Stimulated activated effector memory CD8-positive, alpha-beta T cell treated with anti-CD3 and anti-CD28 coated beads, Interleukin-12 subunit alpha, Interleukin-12 subunit beta, amount 100 ng/mL, for 72 hours (primary cell): ENCODE results near the gene GJB6.
A peak's percentile ranks its signal among the peaks of the same experiment; 100 is the strongest.

ENCODE experiments used
- ATAC-seq: fragments of 150-1000 bp; cut with Tn5 transposase; 2 replicates; pipeline ENCODE4 v1.10.0; 2021
- DNase-seq, 2 donors: peaks; one replicate each; pipeline ENCODE4 v3.0.0; 2021 to 2022; ENCODE audit warnings: low spot score in 2 of 2
- H3K27ac Mint-ChIP-seq: one replicate; pipeline ENCODE4 v1.8.0; 2022; ENCODE audit warnings: mild to moderate bottlenecking, mixed read lengths
- H3K36me3 Mint-ChIP-seq: one replicate; pipeline ENCODE4 v1.8.0; 2022; ENCODE audit warnings: mild to moderate bottlenecking, mixed read lengths
- H3K4me1 Mint-ChIP-seq: one replicate; pipeline ENCODE4 v1.8.0; 2022; ENCODE audit warnings: mixed read lengths
- H3K4me3 Mint-ChIP-seq: one replicate; pipeline ENCODE4 v1.8.0; 2022; ENCODE audit warnings: mild to moderate bottlenecking, mixed read lengths
- H3K9me3 Mint-ChIP-seq: one replicate; pipeline ENCODE4 v1.8.0; 2022; ENCODE audit warnings: mixed read lengths

Gene GJB6

DNA sequence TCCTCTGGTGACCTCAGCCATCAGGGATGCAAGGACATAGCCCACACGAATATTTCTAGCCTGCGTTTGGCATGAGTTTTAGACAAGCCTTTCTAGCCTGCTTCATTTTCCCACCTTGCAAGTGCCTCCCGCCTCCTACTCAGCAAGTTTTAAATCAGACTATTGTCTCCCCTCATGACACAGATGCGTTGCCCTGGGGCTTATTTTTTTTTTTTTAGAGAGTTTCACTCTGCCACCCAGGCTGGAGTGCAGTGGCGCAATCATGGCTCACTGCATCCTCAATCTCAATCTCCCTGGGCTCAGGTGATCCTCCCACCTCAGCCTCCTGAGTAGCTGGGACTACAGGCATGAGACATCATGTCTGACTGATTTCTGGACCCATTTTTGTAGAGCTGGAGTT lies 54.0 kb downstream of the GJB6 start:
- Mint-ChIP-seq H3K9me3 (no peaks in the 10 kb centered on the region), H3K27ac (no peak overlapping the region), H3K4me1 (peaks cover 25% of the 10 kb centered on the region), H3K4me3 (no peak overlapping the region), H3K36me3 (no peaks in the 10 kb centered on the region)
- no peak for DNase-seq
- ATAC-seq = no peak

DNA sequence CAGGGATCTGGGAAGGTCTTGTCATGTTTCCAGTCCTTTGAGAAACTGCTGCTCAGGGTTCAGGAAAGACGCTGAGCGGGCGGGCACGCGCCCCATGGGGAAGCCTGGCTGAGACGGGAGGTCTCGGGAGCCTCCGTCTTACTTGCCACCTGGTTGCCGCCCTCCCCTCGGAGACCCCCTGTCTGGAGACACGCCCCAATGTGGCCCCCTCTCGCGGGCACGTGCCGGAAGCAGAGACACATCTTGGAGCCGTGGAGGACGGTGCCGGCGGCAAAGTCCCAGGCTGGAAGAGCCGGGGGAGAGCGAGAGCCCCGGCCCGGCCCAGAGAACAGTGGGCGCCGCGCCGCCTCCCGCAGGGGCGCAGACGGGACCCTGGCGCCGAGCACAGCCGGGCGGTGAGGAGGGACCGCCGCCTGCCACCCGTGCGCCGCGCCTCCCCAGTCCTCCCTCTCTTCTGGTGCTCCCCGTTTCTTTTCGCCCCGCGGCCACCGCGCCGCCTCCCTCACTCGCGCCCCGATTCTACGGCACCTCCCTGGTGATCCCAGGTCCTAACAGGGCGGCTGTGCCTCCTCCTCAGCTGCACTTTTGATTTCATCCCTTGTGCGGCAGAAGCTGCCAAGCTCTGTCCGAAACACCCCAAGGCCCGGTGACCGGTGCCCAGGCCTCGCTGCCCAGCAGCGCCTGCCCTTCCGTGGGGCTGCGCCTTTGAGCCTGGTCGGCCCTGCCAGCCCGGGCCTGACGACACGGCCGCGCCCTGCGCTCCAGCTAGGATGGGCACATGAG lies 54.9 kb downstream of the GJB6 start:
- peak in 1 of 2 donors; percentile 42 for DNase-seq
- peaks cover 27% of the 10 kb centered on the region for H3K4me1 Mint-ChIP-seq
- H3K4me3 Mint-ChIP-seq = no peak overlapping the region
- H3K36me3 Mint-ChIP-seq = no peaks in the 10 kb centered on the region
- H3K27ac Mint-ChIP-seq = no peak overlapping the region
- no peak for ATAC-seq
- H3K9me3 Mint-ChIP-seq = no peaks in the 10 kb centered on the region

- no peak overlapping the region for H3K27ac Mint-ChIP-seq
Measured at GRCh38 chr13:20175907-20176652, 56.0 kb downstream of the GJB6 start.

GRCh38 chr13:20175406-20175794 lies 56.7 kb downstream of the GJB6 start:
- DNase-seq = no peak
- Mint-ChIP-seq H3K36me3 (no peaks in the 10 kb centered on the region), H3K9me3 (no peaks in the 10 kb centered on the region), H3K4me1 (peaks cover 27% of the 10 kb centered on the region), H3K4me3 (peak overlapping the region; percentile 34), H3K27ac (no peak overlapping the region)
- ATAC-seq = no peak

More at GRCh38 chr13:20175907-20176652, 56.0 kb downstream of the GJB6 start:
- ATAC-seq (no peak), DNase-seq (no peak)
- Mint-ChIP-seq H3K4me1 (peaks cover 27% of the 10 kb centered on the region), H3K9me3 (no peaks in the 10 kb centered on the region), H3K36me3 (no peaks in the 10 kb centered on the region), H3K4me3 (no peak overlapping the region)

- DNase-seq (peak; percentile 22 to 75), ATAC-seq (peak; percentile 95)
- H3K4me3 Mint-ChIP-seq = peak overlapping the region; percentile 34
- H3K9me3 Mint-ChIP-seq = no peaks in the 10 kb centered on the region
- H3K27ac Mint-ChIP-seq = peak overlapping the region; percentile 70
- H3K36me3 Mint-ChIP-seq = no peaks in the 10 kb centered on the region
- peaks cover 27% of the 10 kb centered on the region for H3K4me1 Mint-ChIP-seq
Measured at GRCh38 chr13:20174656-20175405, 57.3 kb downstream of the GJB6 start.

DNA sequence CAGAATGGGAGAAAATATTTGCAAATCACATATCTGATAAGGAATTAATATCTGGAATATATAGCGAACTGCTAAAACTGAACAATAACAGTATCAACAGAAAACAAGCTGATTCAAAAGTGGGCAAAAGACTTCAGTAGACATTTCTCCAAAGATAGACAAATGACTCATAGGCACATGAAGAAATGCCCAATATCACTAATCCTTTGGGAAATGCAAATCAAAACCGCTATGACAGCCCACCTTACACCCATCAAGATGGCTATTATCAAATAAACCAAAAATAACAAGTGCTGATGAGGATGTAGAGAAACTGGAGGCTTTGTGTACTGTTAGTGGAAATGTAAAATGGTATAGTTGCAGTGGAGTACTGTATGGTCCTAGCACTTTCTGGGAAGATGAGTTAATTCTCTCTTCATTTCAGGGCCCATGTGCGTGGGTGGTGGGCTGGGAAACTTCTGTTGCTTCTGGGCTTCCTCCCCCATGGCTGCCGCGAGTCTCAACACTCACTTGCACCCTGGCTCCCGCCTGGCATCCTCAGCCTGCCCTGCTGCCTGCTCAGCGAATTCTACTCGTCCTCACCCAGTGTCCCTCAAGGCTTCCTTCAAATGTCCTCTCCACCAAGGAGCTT lies 58.9 kb downstream of the GJB6 start:
- ATAC-seq = no peak

More for the DNA sequence above, 58.9 kb downstream of the GJB6 start:
- no peak for DNase-seq
- Mint-ChIP-seq H3K4me1 (peaks cover 26% of the 10 kb centered on the region), H3K9me3 (no peaks in the 10 kb centered on the region), H3K36me3 (no peaks in the 10 kb centered on the region), H3K27ac (no peak overlapping the region), H3K4me3 (no peak overlapping the region)
